ENCODE measurements around the gene TIPIN. TPM values are rescaled to one million over a fixed set of nuclear protein-coding genes. Genes with fewer than 3 reads are reported as not detected.

TIPIN gene
- total RNA-seq, 6 donors from 2014 or later, result 1.2 to 10.8 (median 5.7) TPM

- no peak overlapping the region for H3K4me3 ChIP-seq
- no peak for TF ChIP-seq POLR2A (IDR thresholded peaks at IDR 0.05)
- TF ChIP-seq CTCF (IDR thresholded peaks at IDR 0.05), result no peak
- TF ChIP-seq POLR2AphosphoS5 (IDR thresholded peaks at IDR 0.05), result no peak
- no peak for TF ChIP-seq EP300 (IDR thresholded peaks at IDR 0.05)
- 78 to 93% methylated on average over 5 of the region's 5 CpGs for whole genome bisulfite sequencing, 2 donors
- H3K27ac ChIP-seq, result no peak overlapping the region
- ATAC-seq (ENCODE audit: low FRiP score in 2 of 2) (no peak), DNase-seq (no peak)
- H3K9me3 ChIP-seq, result no peaks in the 10 kb centered on the region
- no peaks in the 10 kb centered on the region for H3K27me3 ChIP-seq
- no peaks in the 10 kb centered on the region for H3K4me1 ChIP-seq
- peaks cover 0 to 23% (median 13%) of the 10 kb centered on the region in 4 donors for H3K36me3 ChIP-seq
Measured at GRCh38 chr15:66302489-66303278, 53.8 kb downstream of the TIPIN start.

GRCh38 chr15:66298803-66299251 is 57.7 kb downstream of the TIPIN start:
- no peak for DNase-seq
- TF ChIP-seq POLR2AphosphoS5 (IDR thresholded peaks at IDR 0.05) (no peak), CTCF (IDR thresholded peaks at IDR 0.05) (no peak), EP300 (IDR thresholded peaks at IDR 0.05) (no peak), POLR2A (IDR thresholded peaks at IDR 0.05) (no peak)
- peaks cover 11 to 17% (median 12%) of the 10 kb centered on the region in 4 donors for H3K4me1 ChIP-seq
- H3K9me3 ChIP-seq, result no peaks in the 10 kb centered on the region
- 74 to 84% methylated on average over 4 of the region's 4 CpGs for WGBS, 2 donors
- no peak for ATAC-seq (ENCODE audit: low FRiP score in 2 of 2)
- H3K27me3 ChIP-seq, result no peaks in the 10 kb centered on the region
- peaks cover 0 to 13% (median 1%) of the 10 kb centered on the region in 4 donors for H3K36me3 ChIP-seq
- no peak overlapping the region for H3K4me3 ChIP-seq
- no peak overlapping the region for H3K27ac ChIP-seq

- DNase-seq (no peak), ATAC-seq (ENCODE audit: low FRiP score in 2 of 2) (no peak)
- Histone ChIP-seq H3K27me3 (no peaks in the 10 kb centered on the region), H3K27ac (no peak overlapping the region), H3K36me3 (peaks cover 0 to 6% (median 0%) of the 10 kb centered on the region in 4 donors), H3K9me3 (no peaks in the 10 kb centered on the region), H3K4me1 (peaks cover 18 to 29% (median 19%) of the 10 kb centered on the region in 4 donors), H3K4me3 (no peak overlapping the region)
- WGBS, 2 donors, result 73 to 74% methylated on average over 5 of the region's 5 CpGs
- TF ChIP-seq POLR2A (IDR thresholded peaks at IDR 0.05), result no peak
- no peak for TF ChIP-seq CTCF (IDR thresholded peaks at IDR 0.05)
- no peak for TF ChIP-seq POLR2AphosphoS5 (IDR thresholded peaks at IDR 0.05)
Measured at GRCh38 chr15:66296186-66296585, 60.3 kb downstream of the TIPIN start.

- 52% methylated on average over 3 of the region's 3 CpGs for WGBS, 2 donors
- Histone ChIP-seq H3K36me3 (no peaks in the 10 kb centered on the region), H3K9me3 (no peaks in the 10 kb centered on the region), H3K27me3 (no peaks in the 10 kb centered on the region), H3K27ac (peak overlapping the region in 3 of 4 donors; percentile 88 to 94 (median 89)), H3K4me3 (peak overlapping the region in 2 of 4 donors; percentile 86 to 87), H3K4me1 (peaks cover 18 to 29% (median 19%) of the 10 kb centered on the region in 4 donors)
- no peak for DNase-seq
- TF ChIP-seq POLR2AphosphoS5 (IDR thresholded peaks at IDR 0.05), result no peak
- ATAC-seq (ENCODE audit: low FRiP score in 2 of 2), result no peak
Measured at GRCh38 chr15:66294932-66295235, 61.6 kb downstream of the TIPIN start.

GRCh38 chr15:66294157-66294931 is 62.1 kb downstream of the TIPIN start:
- Histone ChIP-seq H3K4me1 (peaks cover 18 to 29% (median 19%) of the 10 kb centered on the region in 4 donors), H3K27ac (peak overlapping the region; percentile 88 to 94 (median 90)), H3K36me3 (no peaks in the 10 kb centered on the region), H3K9me3 (no peaks in the 10 kb centered on the region), H3K27me3 (no peaks in the 10 kb centered on the region), H3K4me3 (peak overlapping the region; percentile 58 to 87 (median 77))
- TF ChIP-seq POLR2A (IDR thresholded peaks at IDR 0.05) (no peak), EP300 (IDR thresholded peaks at IDR 0.05) (no peak), POLR2AphosphoS5 (IDR thresholded peaks at IDR 0.05) (no peak), CTCF (IDR thresholded peaks at IDR 0.05) (no peak)
- peak; percentile 54 to 76 for ATAC-seq (ENCODE audit: low FRiP score in 2 of 2)
- 9 to 10% methylated on average over 12 to 16 of the region's 16 CpGs for WGBS, 2 donors
- DNase-seq, result no peak

Measured in upper lobe of left lung (tissue), 6 donors.